RWPE1 (cell line): ENCODE results near the gene ZNF547.

Experiments
- CTCF ChIA-PET: fragments of 350-600 bp; sonication (Branson Sonifier 250); formaldehyde crosslinking; extraction: SDS; loops from one replicate; lab custom pipeline; 2021; lab: Yijun Ruan, JAX
- POLR2A ChIA-PET: fragments of 400-600 bp; formaldehyde crosslinking; extraction: SDS; loops from one replicate; lab custom pipeline; 2020; ENCODE audit warnings: antibody characterized with exemption; ENCODE audit not compliant: low non-redundant PET; lab: Yijun Ruan, JAX
- DNase-seq: peaks from one replicate; pipeline ENCODE4 v3.0.0; 2012; ENCODE audit warnings: low spot score
- H3K27ac ChIP-seq: fragments of 450-650 bp; 2 replicates; pipeline ENCODE4 v1.5.1; 2017
- CTCF ChIP-seq: fragments of 450-650 bp; conservative IDR thresholded peaks from 2 replicates; pipeline ENCODE4 v1.5.1; 2017; ENCODE audit warnings: low read depth, mild to moderate bottlenecking

ZNF547 gene

GRCh38 chr19:57403737-57404563 lies 40.6 kb downstream of the ZNF547 start:
- DNase-seq: no peak
- POLR2A ChIA-PET: no interaction called here
- no peak overlapping the region for H3K27ac ChIP-seq
- TF ChIP-seq CTCF: no peak
- CTCF ChIA-PET: interaction anchor here (0.5 kb wide), 1 partner anchor 93 kb away, joined by 3 read pairs; no protein-coding TSS in a partner anchor

DNA sequence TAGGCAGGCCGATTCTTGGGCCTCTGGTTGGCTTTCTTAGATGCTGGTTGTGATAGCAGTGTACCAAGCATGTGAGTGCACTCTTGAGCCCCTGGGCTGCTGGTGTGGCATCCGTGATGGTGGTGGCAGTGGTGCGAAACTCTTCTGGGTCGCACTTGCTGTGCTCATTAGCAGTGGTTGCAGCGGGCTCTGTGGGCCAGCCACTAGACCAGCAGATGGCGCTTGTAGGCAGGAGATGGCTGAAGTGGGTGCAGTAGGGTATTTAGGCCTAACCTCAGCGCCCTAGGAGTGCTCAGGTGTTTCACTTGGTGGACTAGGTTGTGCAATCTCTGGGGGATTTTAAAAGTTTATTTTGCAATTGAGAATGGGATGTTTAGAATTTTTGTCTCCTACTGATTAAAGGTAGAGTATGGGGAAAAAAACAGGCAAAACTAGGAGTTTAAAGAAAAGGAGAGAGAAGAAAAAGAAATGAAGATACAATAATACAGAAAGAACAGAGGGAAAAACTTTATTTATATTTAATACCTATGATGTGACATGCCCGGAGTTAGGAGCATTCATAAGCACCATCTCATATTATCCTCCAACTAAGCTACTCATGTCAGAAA lies 43.3 kb downstream of the ZNF547 start:
- TF ChIP-seq CTCF: peak; percentile 49
- DNase-seq: peak; percentile 69
- CTCF ChIA-PET: interaction anchor here (0.6 to 0.7 kb wide), 4 partner anchors 17 to 711 kb away, joined by 3 to 4 read pairs (median 3); partner anchors contain the start of gene ZNF548
- POLR2A ChIA-PET: no interaction called here
- no peak overlapping the region for H3K27ac ChIP-seq

DNA sequence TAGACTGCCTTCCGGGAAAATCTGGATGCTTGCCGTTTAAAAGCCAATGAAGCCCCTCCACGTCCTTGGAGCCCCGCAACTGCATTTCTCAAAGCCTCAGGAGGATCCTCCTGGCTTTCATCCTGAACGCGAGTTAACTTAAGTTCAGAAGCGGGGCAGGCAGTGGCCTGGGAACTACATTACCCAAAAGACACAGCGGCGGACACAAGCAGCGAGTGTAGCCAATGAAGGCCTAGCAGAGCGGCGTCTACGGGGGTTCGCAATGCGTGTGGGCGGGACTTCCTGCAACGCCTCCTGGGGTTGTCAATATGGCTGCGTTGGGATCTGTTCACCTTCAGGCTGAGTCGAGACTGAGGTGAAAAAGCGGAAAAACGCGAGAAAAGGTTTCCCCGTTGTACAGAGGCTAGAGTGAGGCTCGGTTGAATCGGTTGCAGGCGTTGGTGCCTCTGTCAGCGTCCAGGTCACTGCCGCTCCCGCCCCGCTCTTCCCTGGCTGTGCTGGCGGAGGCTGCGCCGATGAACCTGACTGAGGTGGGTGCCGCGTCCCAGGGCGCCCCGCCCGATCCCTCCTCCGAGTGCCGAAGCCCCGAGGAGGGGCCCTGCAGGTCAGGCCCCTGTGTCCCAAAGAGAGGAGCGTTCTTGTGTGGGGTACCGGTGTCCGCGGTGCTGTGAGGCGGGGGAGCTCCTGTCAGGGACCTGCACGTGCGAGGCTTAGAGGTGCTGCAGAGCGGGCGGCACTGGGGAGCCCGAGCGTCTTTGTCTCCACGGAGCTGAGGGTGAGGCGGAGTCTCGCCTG lies 47.7 kb downstream of the ZNF547 start, which contains the start of gene ZNF17:
TSS of gene ZNF17 (plus strand) at position 285 of the 795 bp plus-strand sequence. CDS start 2,455 bp downstream, outside the sequence.
- DNase-seq: peak; percentile 91
- CTCF ChIA-PET: interaction anchor here (0.7 kb wide), 1 partner anchor 307 kb away, joined by 5 read pairs; no protein-coding TSS in a partner anchor
- TF ChIP-seq CTCF: no peak
- H3K27ac ChIP-seq: peak within 1 kb of the TSS; percentile 62
- POLR2A ChIA-PET: interaction anchor here (1.0 kb wide), 1 partner anchor 17 kb away, joined by 3 read pairs; no protein-coding TSS in a partner anchor

GRCh38 chr19:57419439-57419838 lies 56.1 kb downstream of the ZNF547 start:
- ChIA-PET POLR2A (no interaction called here), CTCF (interaction anchor here (0.6 kb wide), 1 partner anchor 475 kb away, joined by 4 read pairs; no protein-coding TSS in a partner anchor)
- no peak overlapping the region for H3K27ac ChIP-seq
- DNase-seq: no peak
- no peak for TF ChIP-seq CTCF

- H3K27ac ChIP-seq: no peak overlapping the region
- DNase-seq: no peak
- CTCF ChIA-PET: no interaction called here
- POLR2A ChIA-PET: no interaction called here
- TF ChIP-seq CTCF: no peak
Observed at GRCh38 chr19:57421037-57421436, 57.7 kb downstream of the ZNF547 start.
